GM12878 (cell line): Measurements from ENCODE around the gene BATF. TPM values are rescaled to one million over a fixed set of nuclear protein-coding genes. Genes with fewer than 3 reads are reported as not detected.
A peak's percentile ranks its signal among the peaks of the same experiment; 100 is the strongest.

ENCODE experiments used
- EGR1 ChIP-seq, 2 experiments: IDR thresholded peaks; 1 replicate in 1 of 2; 2 replicates in 1 of 2; pipeline ENCODE4 v1.6.1; 2011 to 2012; ENCODE audit warnings: low read depth in 2 of 2, low read length in 2 of 2, borderline replicate concordance in 1 of 2, mild to moderate bottlenecking in 1 of 2, moderate library complexity in 1 of 2
- ELK1 ChIP-seq: IDR thresholded peaks from 2 replicates; pipeline ENCODE4 v1.6.1; 2012; ENCODE audit warnings: low read depth, low read length, improper control_type of control experiment
- FOXK2 ChIP-seq: fragments of 450-650 bp; IDR thresholded peaks from 2 replicates; pipeline ENCODE4 v1.6.1; 2017; ENCODE audit warnings: mild to moderate bottlenecking, moderate library complexity
- IRF5 ChIP-seq: fragments of 450-650 bp; IDR thresholded peaks from 2 replicates; pipeline ENCODE4 v1.6.1; 2017; ENCODE audit warnings: borderline replicate concordance
- JUND ChIP-seq: IDR thresholded peaks from 2 replicates; pipeline ENCODE4 v1.6.1; 2012; ENCODE audit warnings: low read depth, mild to moderate bottlenecking, low read length, improper control_type of control experiment, moderate library complexity
- MEF2A ChIP-seq: IDR thresholded peaks from 2 replicates; pipeline ENCODE4 v1.6.1; 2011; ENCODE audit warnings: low read depth, mild to moderate bottlenecking, low read length, moderate library complexity; ENCODE audit not compliant: insufficient read depth
- MTA3 ChIP-seq: IDR thresholded peaks from 2 replicates; pipeline ENCODE4 v1.6.1; 2012; ENCODE audit warnings: low read length, inconsistent platforms, borderline replicate concordance
- NFIC ChIP-seq: IDR thresholded peaks from 2 replicates; pipeline ENCODE4 v1.6.1; 2012; ENCODE audit warnings: low read depth, mild to moderate bottlenecking, inconsistent platforms, low read length, moderate library complexity
- NFYB ChIP-seq: IDR thresholded peaks from 2 replicates; pipeline ENCODE4 v1.6.1; 2011; ENCODE audit warnings: low read depth, mild to moderate bottlenecking, low read length, improper control_type of control experiment, moderate library complexity; ENCODE audit not compliant: insufficient read depth
- PRDM15 ChIP-seq: fragments of 450-650 bp; formaldehyde crosslinking; IDR thresholded peaks from 2 replicates; pipeline ENCODE4 v1.4.0; 2020; ENCODE audit warnings: mild to moderate bottlenecking, moderate library complexity
- RAD51 ChIP-seq: fragments of 450-650 bp; IDR thresholded peaks from 2 replicates; pipeline ENCODE4 v1.6.1; 2016; ENCODE audit warnings: moderate library complexity, mild to moderate bottlenecking, inconsistent platforms
- RBBP5 ChIP-seq: fragments of 200-600 bp; sonication (generic); conservative IDR thresholded peaks from 2 replicates; pipeline ENCODE4 v1.6.1; 2016
- RELA ChIP-seq: fragments of 450-650 bp; IDR thresholded peaks from 2 replicates; pipeline ENCODE4 v1.8.0; 2014; ENCODE audit warnings: borderline replicate concordance; ENCODE audit not compliant: partially characterized antibody
- SUPT20H ChIP-seq: IDR thresholded peaks from 2 replicates; pipeline ENCODE4 v1.6.1; 2011; ENCODE audit warnings: low read depth, mild to moderate bottlenecking, low read length, moderate library complexity, borderline replicate concordance; ENCODE audit not compliant: control insufficient read depth
- TCF7 ChIP-seq: IDR thresholded peaks from 2 replicates; pipeline ENCODE4 v1.6.1; 2014; ENCODE audit warnings: antibody characterized with exemption, borderline replicate concordance
- ZNF217 ChIP-seq: fragments of 450-650 bp; IDR thresholded peaks from 2 replicates; pipeline ENCODE4 v1.6.1; 2017; ENCODE audit warnings: antibody characterized with exemption, mild to moderate bottlenecking
- ZNF24 ChIP-seq: fragments of 450-650 bp; IDR thresholded peaks from 2 replicates; pipeline ENCODE4 v1.6.1; 2017; ENCODE audit warnings: antibody characterized with exemption, mild to moderate bottlenecking
- ZZZ3 ChIP-seq: IDR thresholded peaks from 2 replicates; pipeline ENCODE4 v1.6.1; 2011; ENCODE audit warnings: low read depth; ENCODE audit not compliant: control insufficient read depth, insufficient read length
- polyA plus RNA-seq, 11 experiments: library from polyadenylated mRNA; depleted of rRNA in 4 of 11; unstranded in 6 of 11; stranded (reverse) in 5 of 11; fragments of >200 nt; fragmentation: Nextera tagmentation in 4 of 11; fragmentation: Illumina TruSeq in 1 of 11; extraction: Ambion mirVana in 4 of 11; extraction: Trizol in 1 of 11; gene quantifications; 1 replicate in 1 of 11; 2 replicates in 10 of 11; pipeline versions ENCODE4 v1.2.1 to v1.2.3, GENCODE V29; 2011 to 2016; ENCODE audit warnings: inconsistent platforms in 2 of 11, missing spikeins in 2 of 11, low read depth in 1 of 11
- total RNA-seq, 4 experiments: library from RNA; depleted of rRNA in 3 of 4; stranded (reverse); fragments of >200 nt in 3 of 4; fragmentation: Illumina TruSeq in 1 of 4; extraction: Trizol in 1 of 4; gene quantifications; 2 replicates each; pipeline versions ENCODE4 v1.2.1 to v1.2.3, GENCODE V29; 2013 to 2021
- TF ChIP-seq, protein P1 (sequence below): fragments of 450-650 bp; IDR thresholded peaks from 2 replicates; pipeline ENCODE4 v1.6.1; 2017; ENCODE audit warnings: mild to moderate bottlenecking, moderate library complexity
- TF ChIP-seq, protein P2 (sequence below): IDR thresholded peaks from 2 replicates; pipeline ENCODE4 v1.6.1; 2011; ENCODE audit warnings: low read depth, low read length, improper control_type of control experiment, borderline replicate concordance

BATF gene
- total and polyA plus RNA-seq, 10 of the 15 experiments (the other 5 are each of a cell fraction or from before 2014, with no cell fraction given) = 10.0 to 154 (median 103) TPM

- TF ChIP-seq PRDM15 (CRISPR knock-in tag) = no peak
- TF ChIP-seq, protein P1, sequence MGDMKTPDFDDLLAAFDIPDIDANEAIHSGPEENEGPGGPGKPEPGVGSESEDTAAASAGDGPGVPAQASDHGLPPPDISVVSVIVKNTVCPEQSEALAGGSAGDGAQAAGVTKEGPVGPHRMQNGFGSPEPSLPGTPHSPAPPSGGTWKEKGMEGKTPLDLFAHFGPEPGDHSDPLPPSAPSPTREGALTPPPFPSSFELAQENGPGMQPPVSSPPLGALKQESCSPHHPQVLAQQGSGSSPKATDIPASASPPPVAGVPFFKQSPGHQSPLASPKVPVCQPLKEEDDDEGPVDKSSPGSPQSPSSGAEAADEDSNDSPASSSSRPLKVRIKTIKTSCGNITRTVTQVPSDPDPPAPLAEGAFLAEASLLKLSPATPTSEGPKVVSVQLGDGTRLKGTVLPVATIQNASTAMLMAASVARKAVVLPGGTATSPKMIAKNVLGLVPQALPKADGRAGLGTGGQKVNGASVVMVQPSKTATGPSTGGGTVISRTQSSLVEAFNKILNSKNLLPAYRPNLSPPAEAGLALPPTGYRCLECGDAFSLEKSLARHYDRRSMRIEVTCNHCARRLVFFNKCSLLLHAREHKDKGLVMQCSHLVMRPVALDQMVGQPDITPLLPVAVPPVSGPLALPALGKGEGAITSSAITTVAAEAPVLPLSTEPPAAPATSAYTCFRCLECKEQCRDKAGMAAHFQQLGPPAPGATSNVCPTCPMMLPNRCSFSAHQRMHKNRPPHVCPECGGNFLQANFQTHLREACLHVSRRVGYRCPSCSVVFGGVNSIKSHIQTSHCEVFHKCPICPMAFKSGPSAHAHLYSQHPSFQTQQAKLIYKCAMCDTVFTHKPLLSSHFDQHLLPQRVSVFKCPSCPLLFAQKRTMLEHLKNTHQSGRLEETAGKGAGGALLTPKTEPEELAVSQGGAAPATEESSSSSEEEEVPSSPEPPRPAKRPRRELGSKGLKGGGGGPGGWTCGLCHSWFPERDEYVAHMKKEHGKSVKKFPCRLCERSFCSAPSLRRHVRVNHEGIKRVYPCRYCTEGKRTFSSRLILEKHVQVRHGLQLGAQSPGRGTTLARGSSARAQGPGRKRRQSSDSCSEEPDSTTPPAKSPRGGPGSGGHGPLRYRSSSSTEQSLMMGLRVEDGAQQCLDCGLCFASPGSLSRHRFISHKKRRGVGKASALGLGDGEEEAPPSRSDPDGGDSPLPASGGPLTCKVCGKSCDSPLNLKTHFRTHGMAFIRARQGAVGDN = peak; percentile 89
- TF ChIP-seq ZZZ3 = no peak
- TF ChIP-seq ZNF217 = no peak
- no peak for TF ChIP-seq SUPT20H
- 0 out of 3 replicates have a peak, but pooled peaks of 1 of the 2 experiments have one; percentile 31 for TF ChIP-seq EGR1 (IDR thresholded peaks at IDR 0.05; ENCODE audit: borderline replicate concordance in 1 of 2, low read depth in 2 of 2, low read length in 2 of 2)
- TF ChIP-seq RBBP5 = no peak
- TF ChIP-seq RAD51 = no peak
- no peak for TF ChIP-seq IRF5
- TF ChIP-seq TCF7 = no peak
- TF ChIP-seq, protein P2, sequence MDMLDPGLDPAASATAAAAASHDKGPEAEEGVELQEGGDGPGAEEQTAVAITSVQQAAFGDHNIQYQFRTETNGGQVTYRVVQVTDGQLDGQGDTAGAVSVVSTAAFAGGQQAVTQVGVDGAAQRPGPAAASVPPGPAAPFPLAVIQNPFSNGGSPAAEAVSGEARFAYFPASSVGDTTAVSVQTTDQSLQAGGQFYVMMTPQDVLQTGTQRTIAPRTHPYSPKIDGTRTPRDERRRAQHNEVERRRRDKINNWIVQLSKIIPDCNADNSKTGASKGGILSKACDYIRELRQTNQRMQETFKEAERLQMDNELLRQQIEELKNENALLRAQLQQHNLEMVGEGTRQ = no peak
- TF ChIP-seq JUND = no peak
- TF ChIP-seq NFIC = no peak
- TF ChIP-seq NFYB = no peak
- TF ChIP-seq ELK1 = no peak
- no peak for TF ChIP-seq RELA
- no peak for TF ChIP-seq FOXK2
- no peak for TF ChIP-seq MEF2A
- no peak for TF ChIP-seq MTA3
- TF ChIP-seq ZNF24 = no peak
Measured at GRCh38 chr14:75523771-75524171, 1.5 kb downstream of the BATF start (continued).
